Measurements from ENCODE around the gene PRELID2.
"Not testable (repeated sequence)": the region's sequence is repeated elsewhere in the genome, so short reads cannot be mapped to it uniquely, and the experiment has no call there.

PRELID2 gene

DNA sequence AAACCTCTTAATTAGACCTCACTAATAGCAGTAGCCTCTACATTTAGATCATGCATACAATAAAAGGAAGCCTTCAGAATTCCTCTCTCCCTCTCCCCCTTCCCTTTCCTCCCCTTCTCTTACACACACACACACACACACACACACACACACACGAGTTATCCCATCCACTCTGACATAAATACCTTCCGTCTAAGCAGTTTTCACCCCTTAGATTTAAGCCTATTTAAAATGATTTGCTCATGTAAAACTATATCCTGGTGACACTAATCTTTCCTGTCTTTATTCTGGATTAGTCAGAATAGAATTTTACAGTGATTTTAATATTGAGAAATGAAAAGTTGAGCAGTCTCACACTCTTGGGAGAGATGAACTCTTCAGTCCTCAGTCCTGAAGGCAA is 35.0 kb downstream of the PRELID2 start:
- peak; percentile 81 for DNase-seq (ENCODE audit: low read depth)
- H3K4me3 ChIP-seq (ENCODE audit: low read length): no peak overlapping the region
- TF ChIP-seq, protein P1, sequence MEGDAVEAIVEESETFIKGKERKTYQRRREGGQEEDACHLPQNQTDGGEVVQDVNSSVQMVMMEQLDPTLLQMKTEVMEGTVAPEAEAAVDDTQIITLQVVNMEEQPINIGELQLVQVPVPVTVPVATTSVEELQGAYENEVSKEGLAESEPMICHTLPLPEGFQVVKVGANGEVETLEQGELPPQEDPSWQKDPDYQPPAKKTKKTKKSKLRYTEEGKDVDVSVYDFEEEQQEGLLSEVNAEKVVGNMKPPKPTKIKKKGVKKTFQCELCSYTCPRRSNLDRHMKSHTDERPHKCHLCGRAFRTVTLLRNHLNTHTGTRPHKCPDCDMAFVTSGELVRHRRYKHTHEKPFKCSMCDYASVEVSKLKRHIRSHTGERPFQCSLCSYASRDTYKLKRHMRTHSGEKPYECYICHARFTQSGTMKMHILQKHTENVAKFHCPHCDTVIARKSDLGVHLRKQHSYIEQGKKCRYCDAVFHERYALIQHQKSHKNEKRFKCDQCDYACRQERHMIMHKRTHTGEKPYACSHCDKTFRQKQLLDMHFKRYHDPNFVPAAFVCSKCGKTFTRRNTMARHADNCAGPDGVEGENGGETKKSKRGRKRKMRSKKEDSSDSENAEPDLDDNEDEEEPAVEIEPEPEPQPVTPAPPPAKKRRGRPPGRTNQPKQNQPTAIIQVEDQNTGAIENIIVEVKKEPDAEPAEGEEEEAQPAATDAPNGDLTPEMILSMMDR (conservative IDR thresholded peaks at IDR 0.05; ENCODE audit: low read depth, low read length): no peak

DNA sequence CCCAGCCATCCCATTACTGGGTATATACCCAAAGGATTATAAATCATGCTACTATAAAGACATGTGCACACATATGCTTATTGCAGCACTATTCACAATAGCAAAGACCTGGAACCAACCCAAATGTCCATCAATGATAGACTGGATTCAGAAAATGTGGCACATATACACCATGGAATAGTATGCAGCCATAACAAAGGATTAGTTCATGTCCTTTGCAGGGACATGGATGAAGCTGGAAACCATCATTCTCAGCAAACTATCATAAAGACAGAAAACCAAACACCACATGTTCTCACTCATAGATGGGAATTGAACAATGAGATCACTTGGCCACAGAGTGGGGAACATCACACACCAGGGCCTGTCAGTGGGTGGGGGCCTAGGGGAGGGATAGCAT is 36.6 kb downstream of the PRELID2 start:
- not testable (repeated sequence) for H3K4me3 ChIP-seq (ENCODE audit: low read length); DNase-seq (ENCODE audit: low read depth)

DNA sequence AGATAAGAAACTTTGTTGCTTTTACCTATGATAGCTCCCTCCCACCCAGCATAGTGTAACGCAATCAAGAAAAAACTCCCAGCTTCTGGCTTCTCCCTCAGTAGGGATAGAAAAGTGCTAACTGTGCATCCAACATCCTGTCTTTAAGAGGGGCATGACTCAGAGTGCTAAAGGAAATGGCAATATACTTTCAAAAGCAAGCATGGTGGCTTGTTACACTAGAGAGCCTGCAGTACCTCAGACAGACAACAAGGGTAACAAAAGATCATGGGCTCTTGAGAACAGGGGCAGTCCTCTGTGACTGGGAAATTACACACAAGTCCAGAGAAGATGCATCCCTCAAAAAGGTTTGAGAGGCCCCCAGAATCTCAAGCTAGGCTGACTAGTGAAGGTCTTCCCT is 37.8 kb downstream of the PRELID2 start:
- DNase-seq (ENCODE audit: low read depth): no peak
- TF ChIP-seq, protein P1 (conservative IDR thresholded peaks at IDR 0.05; ENCODE audit: low read depth, low read length): no peak
- H3K4me3 ChIP-seq (ENCODE audit: low read length): no peak overlapping the region

DNA sequence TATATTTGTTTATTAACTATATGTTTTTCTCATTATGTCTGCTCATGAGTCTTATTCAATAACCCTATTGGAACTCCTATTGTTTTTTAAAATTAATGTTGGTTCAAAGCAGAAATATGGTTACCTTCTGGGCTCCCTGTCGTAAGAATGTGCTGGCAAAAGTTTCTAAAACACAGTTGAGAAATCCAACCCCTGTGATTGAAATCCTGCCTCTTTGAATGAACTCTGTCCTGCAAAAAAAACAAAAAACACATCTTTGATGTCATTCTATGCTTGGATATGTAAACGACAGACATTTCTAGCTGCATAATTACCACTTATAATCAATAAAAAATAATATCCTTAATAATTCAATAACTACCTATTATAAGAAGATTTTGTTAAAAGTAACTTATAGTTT is 38.8 kb downstream of the PRELID2 start:
- no peak for DNase-seq (ENCODE audit: low read depth)
- H3K4me3 ChIP-seq (ENCODE audit: low read length): no peak overlapping the region
- TF ChIP-seq, protein P1 (conservative IDR thresholded peaks at IDR 0.05; ENCODE audit: low read depth, low read length): no peak

DNA sequence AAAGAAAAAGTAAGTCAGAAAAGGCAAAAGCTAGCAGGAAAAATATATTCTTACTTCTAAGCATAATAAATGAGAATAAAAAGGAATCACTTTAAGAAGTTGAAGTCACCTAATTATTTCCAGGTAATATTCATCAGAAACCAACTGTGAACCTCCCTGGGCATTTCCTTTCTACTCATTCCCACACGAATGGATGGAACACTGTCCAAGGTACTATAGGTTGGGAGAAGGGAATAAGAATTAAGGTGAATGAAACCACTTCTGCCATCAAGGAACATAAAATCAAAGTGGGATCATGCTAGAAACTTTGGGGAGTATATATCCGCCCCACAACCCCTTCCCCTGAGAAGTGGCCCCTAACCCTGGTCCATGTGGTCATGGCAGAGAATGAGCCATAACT is 41.6 kb downstream of the PRELID2 start:
- no peak for DNase-seq (ENCODE audit: low read depth)
- no peak overlapping the region for H3K4me3 ChIP-seq (ENCODE audit: low read length)
- TF ChIP-seq, protein P1 (conservative IDR thresholded peaks at IDR 0.05; ENCODE audit: low read depth, low read length): no peak

DNA sequence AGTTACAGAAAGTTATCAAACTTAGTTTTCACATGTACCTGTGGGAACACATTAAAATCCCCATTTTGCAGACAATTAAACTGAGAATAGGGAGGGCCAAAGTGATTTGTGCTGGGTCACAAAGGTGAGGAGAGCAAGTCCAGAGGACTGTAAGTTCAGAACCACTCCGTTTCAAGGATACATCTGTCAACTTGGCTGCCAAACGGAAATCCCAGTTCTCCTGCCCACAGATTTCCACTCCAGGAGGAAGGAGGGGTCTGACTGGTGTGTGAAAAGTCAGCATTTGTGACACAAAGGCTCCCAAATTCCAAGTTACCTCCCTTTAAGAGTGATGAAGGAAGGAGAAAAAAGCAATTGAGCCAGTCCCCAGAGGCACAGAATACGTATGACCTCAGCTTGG is 42.3 kb downstream of the PRELID2 start:
- no peak for DNase-seq (ENCODE audit: low read depth)
- TF ChIP-seq, protein P1 (conservative IDR thresholded peaks at IDR 0.05; ENCODE audit: low read depth, low read length): no peak
- no peak overlapping the region for H3K4me3 ChIP-seq (ENCODE audit: low read length)

DNA sequence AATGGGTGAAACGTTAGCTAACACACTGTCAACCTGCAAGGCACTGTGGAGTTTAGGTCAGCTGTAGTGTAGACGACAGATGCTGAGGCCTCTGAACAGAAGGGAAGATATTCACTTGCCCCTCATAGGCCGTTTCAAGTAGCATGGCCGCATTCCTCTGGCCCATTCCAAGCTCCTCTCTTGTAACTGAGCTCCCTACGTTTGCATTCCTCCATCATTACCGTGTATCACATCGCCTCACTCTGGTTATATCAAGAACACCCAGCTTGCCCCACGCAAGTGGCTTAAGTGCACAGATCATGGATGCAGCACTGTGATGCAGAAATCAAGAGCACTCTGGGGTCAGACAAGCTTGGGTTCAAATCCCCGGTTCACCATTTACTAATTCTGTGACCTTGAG is 43.3 kb downstream of the PRELID2 start:
- TF ChIP-seq, protein P1 (conservative IDR thresholded peaks at IDR 0.05; ENCODE audit: low read depth, low read length): no peak
- H3K4me3 ChIP-seq (ENCODE audit: low read length): no peak overlapping the region
- DNase-seq (ENCODE audit: low read depth): no peak

DNA sequence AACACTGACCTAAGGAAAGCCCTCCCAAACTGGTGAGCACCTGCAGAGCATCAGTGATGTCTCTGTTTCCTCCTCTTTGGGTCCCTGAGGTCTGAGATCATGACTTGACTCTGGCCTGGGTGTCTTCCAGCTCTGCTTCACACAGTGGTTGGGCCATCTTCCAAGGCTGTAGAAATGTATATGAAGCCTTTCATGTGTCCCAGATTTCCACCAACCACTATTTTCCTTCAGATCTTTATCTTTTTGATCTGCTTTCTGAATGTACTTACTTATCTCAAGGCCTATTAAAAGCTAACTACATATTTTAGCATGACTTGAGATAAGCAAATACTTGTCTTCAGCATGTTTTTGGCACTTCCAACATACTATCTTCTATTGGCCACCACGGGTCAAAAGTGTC is 47.1 kb downstream of the PRELID2 start:
- TF ChIP-seq, protein P1 (conservative IDR thresholded peaks at IDR 0.05; ENCODE audit: low read depth, low read length): no peak
- DNase-seq (ENCODE audit: low read depth): no peak
- no peak overlapping the region for H3K4me3 ChIP-seq (ENCODE audit: low read length)

All from retinal pigment epithelial cell (primary cell).